Peyer's patch (tissue), 4 donors: ENCODE data around the gene SOX18. TPM values are rescaled to one million over a fixed set of nuclear protein-coding genes. Genes with fewer than 3 reads are reported as not detected.

ENCODE experiments used
- DNase-seq, 3 donors: peaks; one replicate each; pipeline ENCODE4 v3.0.0-alpha.2; 2017 to 2019
- H3K27ac ChIP-seq, 4 donors: fragments of 200-600 bp; sonication (generic); one replicate each; pipeline ENCODE4 v1.5.1; 2016 to 2019
- H3K27me3 ChIP-seq, 2 donors: fragments of 200-600 bp; sonication (generic); one replicate each; pipeline ENCODE4 v1.5.1; 2019
- H3K36me3 ChIP-seq, 3 donors: fragments of 200-600 bp; sonication (generic); one replicate each; pipeline ENCODE4 v1.5.1; 2016 to 2019
- H3K4me1 ChIP-seq, 4 donors: fragments of 200-600 bp; sonication (generic); one replicate each; pipeline ENCODE4 v1.5.1; 2016 to 2019
- H3K4me3 ChIP-seq, 4 donors: fragments of 200-600 bp; sonication (generic); 1 replicate in 3 of 4; 2 replicates in 1 of 4; pipeline ENCODE4 v1.5.1; 2016 to 2019; ENCODE audit warnings: mild to moderate bottlenecking in 1 of 4
- H3K9me3 ChIP-seq, 4 donors: fragments of 200-600 bp; sonication (generic); one replicate each; pipeline ENCODE4 v1.5.1; 2016 to 2019; ENCODE audit warnings: mild to moderate bottlenecking in 1 of 4
- POLR2A ChIP-seq, 2 donors: fragments of 450-650 bp; IDR thresholded peaks; one replicate each; pipeline ENCODE4 v1.5.1; 2017; ENCODE audit warnings: antibody characterized with exemption in 2 of 2, mild to moderate bottlenecking in 2 of 2, moderate library complexity in 2 of 2
- total RNA-seq, 4 donors: library from RNA; depleted of rRNA; stranded (reverse); fragments of >200 nt; gene quantifications; one replicate each; pipeline ENCODE4 v1.1.0, GENCODE V29; 2016
- TF ChIP-seq, protein P1 (sequence below), 6 experiments: fragments of 450-650 bp in 4 of 6; fragments of 200-600 bp in 2 of 6; sonication (generic) in 1 of 6; IDR thresholded peaks; one replicate each; pipeline ENCODE4 v1.5.1; 2017 to 2019; ENCODE audit warnings: antibody characterized with exemption in 6 of 6, mild to moderate bottlenecking in 3 of 6, moderate library complexity in 1 of 6

SOX18 gene
- total RNA-seq, 4 donors from 2014 or later, result 2.8 to 6.6 (median 3.4) TPM; not detected in 1

GRCh38 chr20:64068386-64069208 is 19.2 kb upstream of the SOX18 start:
- Histone ChIP-seq H3K4me1 (peaks cover 0 to 48% (median 29%) of the 10 kb centered on the region in 4 donors), H3K27me3 (no peaks in the 10 kb centered on the region), H3K36me3 (peaks cover 0 to 10% (median 0%) of the 10 kb centered on the region in 3 donors), H3K9me3 (no peaks in the 10 kb centered on the region), H3K27ac (no peak overlapping the region), H3K4me3 (no peak overlapping the region)
- TF ChIP-seq, protein P1, sequence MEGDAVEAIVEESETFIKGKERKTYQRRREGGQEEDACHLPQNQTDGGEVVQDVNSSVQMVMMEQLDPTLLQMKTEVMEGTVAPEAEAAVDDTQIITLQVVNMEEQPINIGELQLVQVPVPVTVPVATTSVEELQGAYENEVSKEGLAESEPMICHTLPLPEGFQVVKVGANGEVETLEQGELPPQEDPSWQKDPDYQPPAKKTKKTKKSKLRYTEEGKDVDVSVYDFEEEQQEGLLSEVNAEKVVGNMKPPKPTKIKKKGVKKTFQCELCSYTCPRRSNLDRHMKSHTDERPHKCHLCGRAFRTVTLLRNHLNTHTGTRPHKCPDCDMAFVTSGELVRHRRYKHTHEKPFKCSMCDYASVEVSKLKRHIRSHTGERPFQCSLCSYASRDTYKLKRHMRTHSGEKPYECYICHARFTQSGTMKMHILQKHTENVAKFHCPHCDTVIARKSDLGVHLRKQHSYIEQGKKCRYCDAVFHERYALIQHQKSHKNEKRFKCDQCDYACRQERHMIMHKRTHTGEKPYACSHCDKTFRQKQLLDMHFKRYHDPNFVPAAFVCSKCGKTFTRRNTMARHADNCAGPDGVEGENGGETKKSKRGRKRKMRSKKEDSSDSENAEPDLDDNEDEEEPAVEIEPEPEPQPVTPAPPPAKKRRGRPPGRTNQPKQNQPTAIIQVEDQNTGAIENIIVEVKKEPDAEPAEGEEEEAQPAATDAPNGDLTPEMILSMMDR (IDR thresholded peaks at IDR 0.05), result no peak
- no peak for TF ChIP-seq POLR2A (IDR thresholded peaks at IDR 0.05)
- DNase-seq, result no peak

GRCh38 chr20:64067733-64068307 is 18.4 kb upstream of the SOX18 start:
- TF ChIP-seq, protein P1 (IDR thresholded peaks at IDR 0.05), result no peak
- no peak for TF ChIP-seq POLR2A (IDR thresholded peaks at IDR 0.05)
- no peak overlapping the region for H3K4me3 ChIP-seq
- peaks cover 0 to 50% (median 31%) of the 10 kb centered on the region in 4 donors for H3K4me1 ChIP-seq
- no peaks in the 10 kb centered on the region for H3K9me3 ChIP-seq
- H3K27me3 ChIP-seq, result no peaks in the 10 kb centered on the region
- H3K27ac ChIP-seq, result no peak overlapping the region
- H3K36me3 ChIP-seq, result peaks cover 0 to 3% (median 0%) of the 10 kb centered on the region in 3 donors
- no peak for DNase-seq

DNA sequence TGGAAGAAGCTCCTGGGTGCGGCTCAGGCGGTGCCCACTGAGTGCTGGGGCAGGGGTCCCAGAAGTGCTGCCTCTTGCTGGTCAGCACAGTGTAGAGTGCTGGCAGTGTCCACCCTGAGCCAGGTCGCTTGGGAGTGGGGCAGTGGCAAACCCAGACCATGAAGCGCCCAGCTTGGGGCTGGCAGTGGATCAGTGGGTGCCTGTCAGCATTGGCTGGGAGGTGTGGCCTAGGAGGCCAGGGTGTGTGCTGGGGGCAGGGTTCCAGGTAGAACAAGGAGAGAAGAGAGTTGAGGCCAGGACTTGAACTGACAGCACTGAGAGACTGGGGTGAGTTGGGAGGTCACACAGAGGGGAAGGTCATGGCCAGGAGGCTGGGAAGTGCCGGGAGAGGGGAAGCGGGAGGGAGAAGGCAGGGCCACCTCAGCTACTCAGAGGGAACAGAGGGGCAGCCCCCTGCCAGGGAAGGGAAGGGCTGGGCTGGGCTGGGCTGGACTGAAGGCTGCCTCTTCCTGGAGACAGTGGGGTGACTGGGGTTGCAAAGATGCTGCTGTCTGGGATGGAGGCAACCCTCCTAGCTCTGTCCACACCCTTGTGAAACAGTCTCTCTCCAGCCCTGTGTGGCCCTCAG is 17.7 kb upstream of the SOX18 start:
- no peak for DNase-seq
- Histone ChIP-seq H3K4me3 (no peak overlapping the region), H3K4me1 (peaks cover 0 to 47% (median 37%) of the 10 kb centered on the region in 4 donors), H3K36me3 (no peaks in the 10 kb centered on the region), H3K27ac (peak overlapping the region in 1 of 4 donors; percentile 68), H3K9me3 (no peaks in the 10 kb centered on the region), H3K27me3 (no peaks in the 10 kb centered on the region)
- TF ChIP-seq, protein P1 (IDR thresholded peaks at IDR 0.05), result no peak
- TF ChIP-seq POLR2A (IDR thresholded peaks at IDR 0.05), result no peak

DNA sequence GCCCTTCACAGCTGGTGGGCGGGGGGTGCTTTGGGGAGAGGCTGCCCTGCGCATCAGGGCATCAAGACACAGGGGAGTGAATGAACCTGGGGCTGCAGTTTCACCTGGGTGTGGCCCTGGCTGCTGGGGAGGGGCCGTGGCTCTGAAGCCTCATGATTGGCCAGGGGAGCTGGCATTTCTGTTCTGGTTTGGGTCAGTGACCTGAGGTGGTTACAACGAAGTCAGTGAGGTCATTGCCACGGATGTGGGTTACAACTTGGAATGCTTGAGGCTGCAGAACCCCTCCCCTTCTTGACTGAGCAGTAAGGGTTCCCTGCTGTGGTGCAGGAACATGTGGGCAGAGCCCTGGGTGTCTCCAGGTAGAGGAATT is 16.5 kb upstream of the SOX18 start:
- Histone ChIP-seq H3K9me3 (no peaks in the 10 kb centered on the region), H3K4me1 (peaks cover 0 to 38% (median 37%) of the 10 kb centered on the region in 4 donors), H3K27me3 (no peaks in the 10 kb centered on the region), H3K36me3 (no peaks in the 10 kb centered on the region), H3K4me3 (no peak overlapping the region), H3K27ac (peak overlapping the region in 3 of 4 donors; percentile 25 to 68 (median 33))
- peak in 2 of 3 donors; percentile 73 to 87 for DNase-seq
- TF ChIP-seq, protein P1 (IDR thresholded peaks at IDR 0.05), result no peak
- TF ChIP-seq POLR2A (IDR thresholded peaks at IDR 0.05), result no peak

GRCh38 chr20:64065062-64065973 is 15.9 kb upstream of the SOX18 start:
- H3K27ac ChIP-seq, result peak overlapping the region in 3 of 4 donors; percentile 25 to 68 (median 33)
- H3K9me3 ChIP-seq, result no peaks in the 10 kb centered on the region
- H3K4me1 ChIP-seq, result peaks cover 0 to 38% (median 37%) of the 10 kb centered on the region in 4 donors
- H3K27me3 ChIP-seq, result no peaks in the 10 kb centered on the region
- TF ChIP-seq, protein P1 (IDR thresholded peaks at IDR 0.05), result no peak
- TF ChIP-seq POLR2A (IDR thresholded peaks at IDR 0.05), result no peak
- no peaks in the 10 kb centered on the region for H3K36me3 ChIP-seq
- no peak for DNase-seq
- no peak overlapping the region for H3K4me3 ChIP-seq
